Measurements from ENCODE around the gene RNF208.

RNF208 gene

DNA sequence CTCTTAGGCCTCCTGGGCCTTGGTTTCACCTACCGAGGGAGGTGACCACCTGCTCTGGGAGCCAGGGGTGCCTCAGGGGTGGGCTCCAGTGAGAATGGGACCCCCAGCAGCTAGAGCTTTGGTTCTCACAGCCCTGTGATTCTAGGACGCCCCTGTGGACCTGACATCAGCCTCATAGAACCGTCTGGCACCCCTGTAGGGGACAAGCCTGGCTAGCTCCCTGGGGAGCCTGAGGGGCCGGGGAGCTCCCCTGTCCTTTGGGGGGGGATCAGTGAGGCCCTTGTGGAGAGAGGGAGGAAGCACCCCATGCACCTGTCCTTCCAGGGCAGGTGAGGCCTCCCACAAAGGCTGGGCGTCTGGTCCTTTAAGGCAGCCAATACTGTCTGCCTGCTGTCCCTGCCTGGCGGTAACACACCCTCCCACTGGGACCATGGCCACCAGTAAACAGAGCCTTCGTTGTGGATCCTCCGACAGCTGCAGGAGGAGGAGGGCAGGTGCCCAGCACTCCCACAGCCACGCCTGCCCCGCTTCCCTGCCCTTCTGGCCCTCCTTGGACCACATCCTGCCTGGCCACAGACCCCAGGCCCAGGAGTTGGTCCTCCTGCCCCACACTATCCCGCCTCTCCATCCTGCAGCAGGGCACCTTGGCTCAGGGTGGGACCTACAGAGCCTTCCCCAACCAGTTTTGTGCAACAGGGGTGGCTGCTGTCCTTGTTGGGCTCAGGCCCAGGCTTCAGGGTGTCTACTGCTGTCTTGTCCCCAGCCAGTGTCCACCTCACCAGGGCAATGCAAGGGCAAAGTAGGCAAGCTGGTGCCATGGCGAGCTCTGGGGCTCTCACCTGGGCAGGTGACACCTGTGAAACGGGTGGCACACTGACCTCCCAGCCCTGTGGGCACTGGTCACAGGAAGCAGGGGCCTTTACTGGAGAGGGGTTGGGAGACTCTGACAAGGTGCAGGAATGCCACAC is 16.0 kb upstream of the RNF208 start (continued):
- TF ChIP-seq ZNF148 (tag by site-specific recombination; IDR thresholded peaks at IDR 0.05; ENCODE audit: borderline replicate concordance) (no peak), YY2 (tag by site-specific recombination; IDR thresholded peaks at IDR 0.05) (no peak), ZBTB7A (tag by site-specific recombination; IDR thresholded peaks at IDR 0.05; ENCODE audit: low read depth) (no peak), ZNF692 (tag by site-specific recombination; IDR thresholded peaks at IDR 0.05) (no peak), HOXA7 (CRISPR knock-in tag; IDR thresholded peaks at IDR 0.05; ENCODE audit: borderline replicate concordance) (no peak), ZNF660 (tag by site-specific recombination; IDR thresholded peaks at IDR 0.05) (no peak), ZNF169 (tag by site-specific recombination; IDR thresholded peaks at IDR 0.05) (no peak), ZNF791 (tag by site-specific recombination; IDR thresholded peaks at IDR 0.05) (no peak), ZNF514 (tag by site-specific recombination; IDR thresholded peaks at IDR 0.05) (no peak), ZNF324 (tag by site-specific recombination; IDR thresholded peaks at IDR 0.05) (no peak), ZNF221 (tag by site-specific recombination; IDR thresholded peaks at IDR 0.05; ENCODE audit: borderline replicate concordance) (no peak), ZFP69B (tag by site-specific recombination; IDR thresholded peaks at IDR 0.05) (no peak), ZNF658 (tag by site-specific recombination; IDR thresholded peaks at IDR 0.05) (no peak), ZNF354C (tag by site-specific recombination; IDR thresholded peaks at IDR 0.05; ENCODE audit: borderline replicate concordance, low read depth) (no peak), REST (tag by site-specific recombination; IDR thresholded peaks at IDR 0.05) (no peak), ZNF214 (tag by site-specific recombination; IDR thresholded peaks at IDR 0.05; ENCODE audit: borderline replicate concordance) (no peak), ZSCAN4 (tag by site-specific recombination; IDR thresholded peaks at IDR 0.05) (no peak), ZNF274 (IDR thresholded peaks at IDR 0.05; ENCODE audit: low read length) (no peak), ZNF274 (tag by site-specific recombination; IDR thresholded peaks at IDR 0.05; ENCODE audit: borderline replicate concordance) (no peak), ZNF654 (tag by site-specific recombination; IDR thresholded peaks at IDR 0.05; ENCODE audit: low read depth) (no peak), ZNF561 (tag by site-specific recombination; IDR thresholded peaks at IDR 0.05; ENCODE audit: borderline replicate concordance) (no peak), ZNF510 (tag by site-specific recombination; IDR thresholded peaks at IDR 0.05; ENCODE audit: insufficient replicate concordance) (no peak), IKZF3 (tag by site-specific recombination; IDR thresholded peaks at IDR 0.05) (no peak), SETDB1 (IDR thresholded peaks at IDR 0.05; ENCODE audit: insufficient read length, low read length) (no peak), TCF7L2 (IDR thresholded peaks at IDR 0.05; ENCODE audit: borderline replicate concordance, low read depth, low read length) (no peak), ZNF202 (tag by site-specific recombination; IDR thresholded peaks at IDR 0.05; ENCODE audit: borderline replicate concordance) (no peak), KLF8 (tag by site-specific recombination; IDR thresholded peaks at IDR 0.05) (no peak; the same call in 1 of the 2 replicates), ZFHX2 (tag by site-specific recombination; conservative IDR thresholded peaks at IDR 0.05) (no peak; the same call in 1 of the 2 replicates), ZNF394 (tag by site-specific recombination; IDR thresholded peaks at IDR 0.05; ENCODE audit: borderline replicate concordance) (no peak), PRDM1 (tag by site-specific recombination; IDR thresholded peaks at IDR 0.05) (no peak), ZBTB1 (tag by site-specific recombination; IDR thresholded peaks at IDR 0.05) (no peak), ZNF341 (tag by site-specific recombination; IDR thresholded peaks at IDR 0.05; ENCODE audit: low read depth) (peak; percentile 90)

Data from HEK293 (cell line).